Measurements from ENCODE around the gene LMNTD2.

The LMNTD2 gene

GRCh38 chr11:551131-551530 lies 9.4 kb downstream of the LMNTD2 start:
- DNase-seq: no peak

GRCh38 chr11:550746-551085 lies 9.8 kb downstream of the LMNTD2 start:
- no peak for DNase-seq

DNA sequence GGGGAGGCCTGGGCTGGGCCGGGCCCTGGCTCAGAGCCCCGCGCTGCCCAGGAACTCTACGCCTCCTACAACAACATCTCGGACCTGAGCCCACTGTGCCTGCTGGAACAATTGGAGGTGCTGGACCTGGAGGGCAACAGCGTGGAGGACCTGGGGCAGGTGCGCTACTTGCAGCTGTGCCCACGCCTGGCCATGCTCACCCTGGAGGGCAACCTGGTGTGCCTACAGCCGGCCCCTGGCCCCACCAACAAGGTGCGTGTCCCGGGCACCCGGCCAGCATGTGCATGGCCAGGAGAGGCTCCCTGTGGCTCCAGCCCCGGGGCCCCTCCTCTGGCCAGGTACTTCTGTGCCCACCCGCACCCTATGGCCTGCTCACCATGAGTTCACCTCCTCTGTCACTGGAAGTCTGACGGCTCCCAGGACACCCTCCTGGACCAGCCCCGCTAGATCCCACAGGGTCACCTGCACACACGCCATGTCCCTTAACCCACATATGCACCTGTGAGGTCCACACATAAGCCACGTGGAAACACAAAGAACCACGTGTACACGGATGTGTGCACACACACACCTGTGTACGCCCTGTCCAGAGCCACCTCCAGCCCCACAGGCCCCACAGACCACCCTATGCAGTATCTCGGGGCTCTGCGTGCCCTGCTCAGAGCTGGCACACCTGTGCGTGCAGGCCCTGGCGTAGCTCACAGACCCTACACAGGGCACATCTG lies 10.4 kb downstream of the LMNTD2 start:
- no peak for DNase-seq

DNA sequence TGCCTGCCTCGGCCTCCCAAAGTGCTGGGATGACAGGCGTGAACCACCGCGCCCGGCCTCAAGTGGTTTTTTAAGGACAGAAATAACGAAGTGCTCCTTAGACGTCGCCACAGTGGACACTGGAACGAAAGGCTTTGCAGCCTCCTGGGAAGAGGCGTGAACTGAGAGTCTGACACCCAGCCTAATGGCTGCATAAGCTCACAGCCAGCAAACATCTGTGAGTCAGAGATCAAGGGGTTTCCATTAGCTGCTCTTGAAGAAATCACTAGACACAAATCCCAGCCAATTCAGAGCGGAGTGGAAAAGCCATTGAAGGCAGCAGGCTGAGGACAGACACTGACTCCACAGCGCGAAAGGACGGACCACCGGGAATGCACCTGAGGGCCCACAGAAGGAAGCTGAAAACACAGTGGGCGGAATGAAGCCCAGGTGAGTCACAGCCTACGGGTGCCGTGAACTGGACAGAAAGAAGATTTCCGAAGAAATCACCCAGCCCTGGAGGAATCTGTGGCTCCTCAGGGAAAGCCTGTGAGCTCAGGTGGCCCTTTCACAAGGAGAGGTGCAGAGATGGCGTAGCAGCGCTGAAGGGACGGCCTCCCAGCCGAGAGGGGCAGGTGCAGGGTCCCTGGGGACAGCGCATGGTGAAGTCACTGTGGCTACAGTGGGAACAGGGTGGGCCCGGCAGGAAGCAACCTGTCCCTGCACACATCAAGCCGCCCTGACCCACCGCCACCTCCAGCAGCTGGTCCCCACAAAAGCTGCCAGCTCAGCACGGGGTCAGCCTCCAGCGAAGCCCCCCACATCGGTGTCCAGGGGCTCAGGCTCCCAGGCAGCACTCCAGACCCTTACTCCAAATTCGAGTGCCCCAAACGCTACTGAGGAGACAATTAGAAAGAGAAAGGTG lies 11.6 kb downstream of the LMNTD2 start:
- peak; percentile 55 for DNase-seq

GRCh38 chr11:545171-545570 lies 15.4 kb downstream of the LMNTD2 start:
- no peak for DNase-seq

DNA sequence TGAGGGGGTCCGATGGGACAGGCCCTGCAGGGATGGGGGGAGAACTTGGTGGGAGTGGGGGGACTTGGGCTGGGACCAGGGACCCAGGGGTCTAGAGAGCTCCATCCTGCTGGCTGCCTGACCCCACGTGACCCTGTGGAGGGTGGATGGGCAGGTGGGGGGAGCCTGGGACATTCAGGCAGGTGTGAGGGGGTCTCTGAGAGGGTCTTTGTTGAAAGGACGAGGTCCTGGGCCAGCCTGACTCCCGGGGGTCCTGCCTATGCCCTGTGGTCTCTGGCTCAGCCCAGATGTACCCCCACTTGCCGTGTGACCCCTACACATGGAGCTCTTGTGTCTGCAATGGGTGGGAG lies 15.7 kb downstream of the LMNTD2 start:
- DNase-seq: no peak

- DNase-seq: no peak
Measured at GRCh38 chr11:541433-541885, 19.1 kb downstream of the LMNTD2 start.

DNA sequence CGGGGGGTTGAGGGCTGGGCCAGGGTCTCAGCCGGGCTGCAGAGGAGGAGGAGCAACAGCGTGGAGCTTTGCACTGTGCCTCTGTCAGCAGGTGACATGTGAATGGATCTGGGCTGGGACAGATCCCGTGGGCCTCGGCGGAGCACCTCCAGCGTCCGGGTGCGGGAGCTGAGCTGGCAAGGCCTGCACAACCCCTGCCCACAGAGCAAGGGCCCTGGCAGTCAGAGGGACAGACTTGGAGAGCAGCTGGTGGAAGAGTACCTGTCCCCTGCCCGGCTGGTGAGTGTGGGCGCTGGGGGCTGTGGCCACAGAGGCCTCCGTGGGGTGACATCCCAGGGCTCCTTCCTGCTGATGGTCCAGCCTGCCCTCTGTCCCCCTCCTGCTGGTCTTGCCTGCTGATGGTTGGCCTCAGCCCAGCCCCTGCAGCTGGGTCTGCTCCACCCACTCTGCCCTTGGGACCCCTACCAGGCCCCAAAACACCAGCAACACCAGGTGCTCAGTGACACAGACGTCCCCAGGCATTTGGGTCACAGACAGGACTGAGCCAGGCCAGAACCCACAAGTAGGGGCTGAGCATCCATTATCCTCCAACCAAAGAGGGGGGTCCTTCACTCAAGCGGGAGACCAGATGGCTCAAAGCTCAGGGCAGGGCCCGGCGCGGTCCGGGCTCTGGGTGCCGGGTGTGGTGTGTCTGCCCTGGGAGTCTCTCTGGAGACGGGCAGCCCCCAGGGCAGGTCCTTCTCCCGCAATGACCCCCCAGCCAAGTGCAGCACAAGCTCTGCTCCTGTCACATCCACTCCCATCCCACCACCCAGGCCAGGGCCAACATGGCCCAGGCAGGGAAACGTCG lies 19.7 kb downstream of the LMNTD2 start:
- no peak for DNase-seq

- DNase-seq: no peak
Measured at GRCh38 chr11:539971-540481, 20.5 kb downstream of the LMNTD2 start.

DNA sequence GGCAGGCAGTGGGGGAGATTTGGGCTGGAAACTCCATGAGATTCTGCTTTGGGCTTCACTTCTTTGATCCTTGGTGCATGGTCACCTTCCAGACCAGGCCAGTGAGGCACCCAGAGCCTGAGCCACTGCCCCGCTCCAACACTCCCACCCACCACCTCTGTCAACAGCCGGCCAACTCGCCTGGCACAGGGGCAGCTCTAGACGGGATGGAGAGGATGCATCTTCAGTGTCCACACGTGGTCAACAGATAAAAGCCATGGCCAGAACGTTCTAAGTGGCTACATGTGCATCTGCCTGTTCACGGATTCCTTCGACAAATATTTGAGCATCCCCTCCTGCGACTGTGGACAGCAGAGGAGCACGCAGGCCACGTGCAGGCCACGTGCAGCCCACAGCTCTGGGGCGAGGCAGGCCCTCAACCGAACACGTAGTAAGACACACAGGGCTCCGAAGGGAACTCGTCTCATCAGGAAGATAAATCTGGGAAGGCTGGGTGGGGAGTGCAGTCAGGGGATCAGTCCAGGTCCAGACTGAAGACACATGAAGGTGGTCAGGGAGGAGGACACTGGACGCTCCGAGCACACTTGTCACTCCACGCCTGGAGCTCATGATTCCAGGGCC lies 22.0 kb downstream of the LMNTD2 start:
- no peak for DNase-seq

DNA sequence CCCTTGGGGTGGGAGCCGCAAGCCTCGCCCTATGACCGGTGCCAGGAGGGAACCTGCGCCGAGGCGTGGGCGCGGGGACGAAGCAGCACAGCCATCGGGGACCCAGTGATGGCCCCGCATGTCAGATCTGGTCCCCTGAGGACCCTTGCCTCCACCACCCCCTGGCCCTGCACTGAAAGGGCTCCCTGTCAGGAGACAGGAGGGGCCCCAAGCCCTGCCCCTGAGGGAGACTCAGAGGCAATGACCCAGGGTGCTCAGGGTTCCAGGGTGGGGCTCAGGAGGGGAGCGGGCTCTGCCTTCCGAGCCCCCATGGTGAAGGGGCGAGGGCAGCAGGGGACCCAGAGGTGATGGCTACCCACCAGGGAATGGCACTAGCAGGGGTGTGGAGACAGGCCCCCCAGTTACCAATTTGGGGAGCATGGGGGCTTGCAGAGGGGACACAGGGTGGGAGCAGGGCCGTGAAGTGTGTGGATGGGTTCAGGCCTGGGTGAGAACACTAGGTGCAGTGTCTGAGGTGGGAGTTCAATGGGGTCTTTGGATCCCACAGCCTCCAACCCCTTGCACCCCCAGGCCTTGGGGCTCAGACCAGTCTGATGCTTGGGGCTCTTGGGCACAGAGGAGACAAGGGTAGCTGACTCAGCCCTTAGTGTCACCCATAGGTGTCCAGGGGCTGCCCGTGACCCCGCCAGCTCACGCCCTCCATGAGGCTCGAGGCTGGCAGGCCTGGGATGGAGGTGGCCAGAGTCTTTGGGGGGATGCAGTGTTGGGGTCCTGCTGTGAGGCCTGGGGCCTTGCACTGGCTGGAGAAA lies 22.7 kb downstream of the LMNTD2 start:
- peak; percentile 47 for DNase-seq

GRCh38 chr11:536841-537621 lies 23.5 kb downstream of the LMNTD2 start, which contains the start of gene LRRC56:
LRRC56 (plus strand) TSS chr11:537527; CDS start chr11:540685, 3,158 bp downstream.
- DNase-seq: peak; percentile 94

DNA sequence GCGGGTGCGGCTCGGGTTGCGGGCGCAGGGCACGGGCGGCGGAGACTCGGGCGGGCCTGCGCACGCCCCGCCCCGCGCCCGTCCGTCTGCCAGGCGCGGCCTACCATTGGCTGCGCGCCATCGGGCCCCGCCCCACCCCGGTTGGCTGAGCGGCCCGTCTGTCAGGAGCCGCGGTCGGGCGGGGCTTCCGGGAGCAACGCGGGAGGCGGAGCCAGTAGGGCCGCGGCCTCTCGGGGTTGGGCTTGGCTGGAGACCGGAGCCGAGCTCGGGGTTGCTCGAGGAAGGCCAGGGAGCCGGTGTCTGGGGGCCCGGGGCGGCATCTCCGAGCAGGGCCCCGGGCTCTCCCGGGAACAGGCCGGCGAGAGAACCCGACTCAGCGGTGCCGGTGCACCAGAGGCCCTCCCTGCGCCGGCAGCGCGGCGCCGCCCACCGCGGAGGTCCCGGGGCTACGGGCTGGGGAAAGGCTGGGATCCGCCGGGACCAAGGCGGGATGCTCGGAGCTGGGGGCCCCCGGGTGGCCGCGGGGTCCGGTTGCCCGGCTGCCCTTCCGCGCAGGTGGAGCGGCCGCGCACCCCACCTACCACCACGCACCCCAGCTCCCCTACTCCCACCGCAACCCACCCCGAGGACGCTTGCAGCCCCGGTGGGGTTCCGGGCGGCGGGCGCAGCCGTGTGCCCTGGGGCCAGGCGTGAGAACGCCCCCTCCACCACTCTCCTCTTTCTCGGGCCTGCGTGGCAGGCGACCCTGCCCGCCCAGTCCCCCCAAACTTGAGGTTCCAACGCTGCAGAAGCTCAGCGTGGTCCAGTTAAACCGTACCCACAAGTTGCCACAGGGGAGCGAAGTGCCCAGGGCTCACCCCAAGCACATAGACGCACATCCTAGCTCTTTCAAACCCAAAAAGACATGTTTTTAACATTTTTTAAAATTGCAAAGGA lies 24.8 kb downstream of the LMNTD2 start, which contains the start of gene HRAS:
HRAS (minus strand) TSS at position 58 of the 936 bp plus-strand sequence.
- DNase-seq: peak; percentile 93

- DNase-seq: no peak
Measured at GRCh38 chr11:535210-535518, 25.4 kb downstream of the LMNTD2 start.

DNA sequence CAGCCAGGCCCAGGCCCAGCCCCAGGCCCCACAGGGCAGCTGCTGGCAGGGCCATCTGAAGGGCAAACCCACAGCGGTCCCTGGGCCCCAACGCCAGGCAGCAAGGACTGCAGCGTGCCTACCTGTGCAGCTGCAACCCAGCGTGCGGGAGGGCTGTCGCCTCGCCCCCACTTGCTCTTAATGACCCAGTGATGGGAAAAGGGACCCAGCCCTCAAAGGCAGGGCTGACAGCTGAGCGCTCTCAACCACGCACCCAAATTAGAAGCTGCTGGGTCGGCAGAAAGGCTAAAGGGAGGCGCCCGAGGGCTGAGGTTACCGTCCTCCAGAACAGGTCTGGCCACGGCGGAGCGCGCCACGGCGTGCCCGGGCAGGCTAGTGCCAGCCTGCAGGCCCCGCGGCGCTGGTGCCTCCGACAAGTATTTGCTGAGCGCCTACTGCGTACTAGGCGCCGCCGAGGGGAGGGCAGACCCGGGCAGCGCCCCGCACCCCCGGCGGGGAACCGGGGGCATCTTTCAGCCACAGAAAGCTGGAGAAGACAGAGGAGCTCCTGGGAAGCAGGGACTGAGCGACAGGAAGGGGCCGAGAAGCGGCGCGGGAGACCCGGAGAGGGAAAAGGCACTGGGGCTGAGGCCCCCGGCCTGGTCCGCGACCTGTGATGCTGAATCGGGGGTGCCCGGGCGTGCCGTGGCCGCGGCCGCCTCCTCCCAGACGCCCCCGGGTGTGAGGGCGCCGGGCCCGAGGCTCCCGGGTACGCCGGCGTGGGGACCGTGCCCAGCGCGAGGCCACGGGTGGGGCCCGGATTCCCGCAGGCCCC lies 25.9 kb downstream of the LMNTD2 start:
- no peak for DNase-seq

GRCh38 chr11:533586-534395 lies 26.7 kb downstream of the LMNTD2 start:
- DNase-seq: no peak

DNA sequence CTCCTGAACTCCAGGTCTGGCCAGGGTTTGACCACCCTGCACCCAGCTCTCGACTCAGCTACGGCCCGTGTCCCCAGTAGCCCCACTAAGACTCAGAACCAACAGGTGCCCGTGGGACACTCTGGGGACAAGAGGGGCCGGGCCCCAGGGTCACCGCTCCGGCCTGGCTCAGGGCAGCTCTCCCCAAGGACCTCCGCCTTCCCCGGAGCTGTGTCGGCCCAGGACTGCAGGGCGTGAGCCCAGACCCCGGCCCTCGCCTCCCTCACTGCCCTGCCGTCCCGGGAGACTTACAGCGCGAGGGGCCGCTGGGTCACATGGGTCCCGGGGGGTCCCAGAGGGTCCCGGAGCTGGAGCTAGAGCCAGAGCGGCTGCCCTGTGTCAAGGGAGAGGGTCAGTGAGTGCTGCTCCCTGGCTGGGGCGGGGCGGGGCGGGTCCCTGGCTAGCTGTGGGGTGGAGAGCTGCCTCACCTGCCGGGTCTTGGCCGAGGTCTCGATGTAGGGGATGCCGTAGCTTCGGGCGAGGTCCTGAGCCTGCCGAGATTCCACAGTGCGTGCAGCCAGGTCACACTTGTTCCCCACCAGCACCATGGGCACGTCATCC lies 27.5 kb downstream of the LMNTD2 start:
- DNase-seq: no peak

All from NCI-H82 (cell line).